Body of pancreas (tissue), 4 donors: ENCODE data around the gene IDH2.

ENCODE experiments used
- POLR2A ChIP-seq, 3 donors: fragments of 450-650 bp; IDR thresholded peaks; one replicate each; pipeline ENCODE4 v1.6.1; 2016; ENCODE audit warnings: antibody characterized with exemption in 3 of 3, mild to moderate bottlenecking in 2 of 3
- TF ChIP-seq, protein P1 (sequence below), 7 experiments: fragments of 450-650 bp in 4 of 7; fragments of 200-600 bp in 3 of 7; sonication (generic) in 3 of 7; IDR thresholded peaks; one replicate each; pipeline ENCODE4 v1.5.1; 2016 to 2019; ENCODE audit warnings: antibody characterized with exemption in 7 of 7

GRCh38 chr15:90053685-90054466 lies 48.4 kb downstream of the IDH2 start:
- TF ChIP-seq, protein P1, sequence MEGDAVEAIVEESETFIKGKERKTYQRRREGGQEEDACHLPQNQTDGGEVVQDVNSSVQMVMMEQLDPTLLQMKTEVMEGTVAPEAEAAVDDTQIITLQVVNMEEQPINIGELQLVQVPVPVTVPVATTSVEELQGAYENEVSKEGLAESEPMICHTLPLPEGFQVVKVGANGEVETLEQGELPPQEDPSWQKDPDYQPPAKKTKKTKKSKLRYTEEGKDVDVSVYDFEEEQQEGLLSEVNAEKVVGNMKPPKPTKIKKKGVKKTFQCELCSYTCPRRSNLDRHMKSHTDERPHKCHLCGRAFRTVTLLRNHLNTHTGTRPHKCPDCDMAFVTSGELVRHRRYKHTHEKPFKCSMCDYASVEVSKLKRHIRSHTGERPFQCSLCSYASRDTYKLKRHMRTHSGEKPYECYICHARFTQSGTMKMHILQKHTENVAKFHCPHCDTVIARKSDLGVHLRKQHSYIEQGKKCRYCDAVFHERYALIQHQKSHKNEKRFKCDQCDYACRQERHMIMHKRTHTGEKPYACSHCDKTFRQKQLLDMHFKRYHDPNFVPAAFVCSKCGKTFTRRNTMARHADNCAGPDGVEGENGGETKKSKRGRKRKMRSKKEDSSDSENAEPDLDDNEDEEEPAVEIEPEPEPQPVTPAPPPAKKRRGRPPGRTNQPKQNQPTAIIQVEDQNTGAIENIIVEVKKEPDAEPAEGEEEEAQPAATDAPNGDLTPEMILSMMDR (IDR thresholded peaks at IDR 0.05) = no peak
- TF ChIP-seq POLR2A (IDR thresholded peaks at IDR 0.05) = no peak
